Measurements from ENCODE around the gene CPNE2.
A peak's percentile ranks its signal among the peaks of the same experiment; 100 is the strongest.

The CPNE2 gene

GRCh38 chr16:57153841-57154240 is 61.5 kb downstream of the CPNE2 start:
- peaks cover 11% of the 10 kb centered on the region for H3K4me1 ChIP-seq (ENCODE audit: insufficient read depth, insufficient read length)
- no peaks in the 10 kb centered on the region for H3K27me3 ChIP-seq (ENCODE audit: insufficient read depth, insufficient read length)
- DNase-seq (ENCODE audit: low read depth, low spot score): no peak
- TF ChIP-seq YY1 (IDR thresholded peaks at IDR 0.05; ENCODE audit: insufficient read depth, insufficient read length) (no peak), ZNF274 (IDR thresholded peaks at IDR 0.05; ENCODE audit: low read depth, low read length) (no peak), SUZ12 (IDR thresholded peaks at IDR 0.05; ENCODE audit: extremely low read depth, insufficient read depth, insufficient read length) (no peak)
- no peaks in the 10 kb centered on the region for H3K9me3 ChIP-seq (ENCODE audit: insufficient read depth, low read length)
- H3K36me3 ChIP-seq (ENCODE audit: insufficient read depth, insufficient read length, low read length): peaks cover 69% of the 10 kb centered on the region
- no peak overlapping the region for H3K9ac ChIP-seq (ENCODE audit: insufficient read length, low read depth)
- no peak overlapping the region for H3K4me3 ChIP-seq (ENCODE audit: insufficient read length, low read depth)

GRCh38 chr16:57155702-57156350 is 63.4 kb downstream of the CPNE2 start:
- Histone ChIP-seq H3K4me1 (ENCODE audit: insufficient read depth, insufficient read length) (peaks cover 9% of the 10 kb centered on the region), H3K9me3 (ENCODE audit: insufficient read depth, low read length) (no peaks in the 10 kb centered on the region), H3K36me3 (ENCODE audit: insufficient read depth, insufficient read length, low read length) (peaks cover 72% of the 10 kb centered on the region), H3K4me3 (ENCODE audit: insufficient read length, low read depth) (no peak overlapping the region), H3K9ac (ENCODE audit: insufficient read length, low read depth) (no peak overlapping the region), H3K27me3 (ENCODE audit: insufficient read depth, insufficient read length) (no peaks in the 10 kb centered on the region)
- TF ChIP-seq ZNF274 (IDR thresholded peaks at IDR 0.05; ENCODE audit: low read depth, low read length) (no peak), SUZ12 (IDR thresholded peaks at IDR 0.05; ENCODE audit: extremely low read depth, insufficient read depth, insufficient read length) (no peak), YY1 (IDR thresholded peaks at IDR 0.05; ENCODE audit: insufficient read depth, insufficient read length) (no peak)
- no peak for DNase-seq (ENCODE audit: low read depth, low spot score)

- no peaks in the 10 kb centered on the region for H3K27me3 ChIP-seq (ENCODE audit: insufficient read depth, insufficient read length)
- peaks cover 4% of the 10 kb centered on the region for H3K4me1 ChIP-seq (ENCODE audit: insufficient read depth, insufficient read length)
- peaks cover 77% of the 10 kb centered on the region for H3K36me3 ChIP-seq (ENCODE audit: insufficient read depth, insufficient read length, low read length)
- H3K4me3 ChIP-seq (ENCODE audit: insufficient read length, low read depth): no peak overlapping the region
- TF ChIP-seq SUZ12 (IDR thresholded peaks at IDR 0.05; ENCODE audit: extremely low read depth, insufficient read depth, insufficient read length) (no peak), YY1 (IDR thresholded peaks at IDR 0.05; ENCODE audit: insufficient read depth, insufficient read length) (no peak), ZNF274 (IDR thresholded peaks at IDR 0.05; ENCODE audit: low read depth, low read length) (no peak)
- no peak for DNase-seq (ENCODE audit: low read depth, low spot score)
- no peaks in the 10 kb centered on the region for H3K9me3 ChIP-seq (ENCODE audit: insufficient read depth, low read length)
- no peak overlapping the region for H3K9ac ChIP-seq (ENCODE audit: insufficient read length, low read depth)
Observed at GRCh38 chr16:57156351-57156703, 63.9 kb downstream of the CPNE2 start.

- Histone ChIP-seq H3K27me3 (ENCODE audit: insufficient read depth, insufficient read length) (no peaks in the 10 kb centered on the region), H3K9me3 (ENCODE audit: insufficient read depth, low read length) (no peaks in the 10 kb centered on the region), H3K4me3 (ENCODE audit: insufficient read length, low read depth) (no peak overlapping the region), H3K9ac (ENCODE audit: insufficient read length, low read depth) (no peak overlapping the region), H3K4me1 (ENCODE audit: insufficient read depth, insufficient read length) (no peaks in the 10 kb centered on the region), H3K36me3 (ENCODE audit: insufficient read depth, insufficient read length, low read length) (peaks cover 73% of the 10 kb centered on the region)
- TF ChIP-seq ZNF274 (IDR thresholded peaks at IDR 0.05; ENCODE audit: low read depth, low read length): no peak
- no peak for TF ChIP-seq SUZ12 (IDR thresholded peaks at IDR 0.05; ENCODE audit: extremely low read depth, insufficient read depth, insufficient read length)
- no peak for TF ChIP-seq YY1 (IDR thresholded peaks at IDR 0.05; ENCODE audit: insufficient read depth, insufficient read length)
- no peak for DNase-seq (ENCODE audit: low read depth, low spot score)
Observed at GRCh38 chr16:57157533-57157932, 65.2 kb downstream of the CPNE2 start.

GRCh38 chr16:57159447-57159846 is 67.1 kb downstream of the CPNE2 start:
- H3K27me3 ChIP-seq (ENCODE audit: insufficient read depth, insufficient read length): no peaks in the 10 kb centered on the region
- TF ChIP-seq YY1 (IDR thresholded peaks at IDR 0.05; ENCODE audit: insufficient read depth, insufficient read length): no peak
- no peak for TF ChIP-seq ZNF274 (IDR thresholded peaks at IDR 0.05; ENCODE audit: low read depth, low read length)
- TF ChIP-seq SUZ12 (IDR thresholded peaks at IDR 0.05; ENCODE audit: extremely low read depth, insufficient read depth, insufficient read length): no peak
- H3K4me3 ChIP-seq (ENCODE audit: insufficient read length, low read depth): no peak overlapping the region
- peaks cover 69% of the 10 kb centered on the region for H3K36me3 ChIP-seq (ENCODE audit: insufficient read depth, insufficient read length, low read length)
- no peaks in the 10 kb centered on the region for H3K9me3 ChIP-seq (ENCODE audit: insufficient read depth, low read length)
- no peak overlapping the region for H3K9ac ChIP-seq (ENCODE audit: insufficient read length, low read depth)
- peak; percentile 23 for DNase-seq (ENCODE audit: low read depth, low spot score)
- no peaks in the 10 kb centered on the region for H3K4me1 ChIP-seq (ENCODE audit: insufficient read depth, insufficient read length)

- DNase-seq (ENCODE audit: low read depth, low spot score): no peak
- H3K36me3 ChIP-seq (ENCODE audit: insufficient read depth, insufficient read length, low read length): peaks cover 65% of the 10 kb centered on the region
- no peak overlapping the region for H3K4me3 ChIP-seq (ENCODE audit: insufficient read length, low read depth)
- H3K4me1 ChIP-seq (ENCODE audit: insufficient read depth, insufficient read length): no peaks in the 10 kb centered on the region
- no peaks in the 10 kb centered on the region for H3K9me3 ChIP-seq (ENCODE audit: insufficient read depth, low read length)
- no peaks in the 10 kb centered on the region for H3K27me3 ChIP-seq (ENCODE audit: insufficient read depth, insufficient read length)
- TF ChIP-seq ZNF274 (IDR thresholded peaks at IDR 0.05; ENCODE audit: low read depth, low read length): no peak
- no peak overlapping the region for H3K9ac ChIP-seq (ENCODE audit: insufficient read length, low read depth)
Observed at GRCh38 chr16:57163842-57164241, 71.5 kb downstream of the CPNE2 start.

- Histone ChIP-seq H3K4me1 (ENCODE audit: insufficient read depth, insufficient read length) (no peaks in the 10 kb centered on the region), H3K9ac (ENCODE audit: insufficient read length, low read depth) (no peak overlapping the region), H3K36me3 (ENCODE audit: insufficient read depth, insufficient read length, low read length) (peaks cover 74% of the 10 kb centered on the region), H3K4me3 (ENCODE audit: insufficient read length, low read depth) (no peak overlapping the region), H3K27me3 (ENCODE audit: insufficient read depth, insufficient read length) (no peaks in the 10 kb centered on the region), H3K9me3 (ENCODE audit: insufficient read depth, low read length) (no peaks in the 10 kb centered on the region)
- TF ChIP-seq SUZ12 (IDR thresholded peaks at IDR 0.05; ENCODE audit: extremely low read depth, insufficient read depth, insufficient read length): no peak
- DNase-seq (ENCODE audit: low read depth, low spot score): no peak
Observed at GRCh38 chr16:57165483-57165882, 73.1 kb downstream of the CPNE2 start.

- H3K4me1 ChIP-seq (ENCODE audit: insufficient read depth, insufficient read length): no peaks in the 10 kb centered on the region
- no peak overlapping the region for H3K4me3 ChIP-seq (ENCODE audit: insufficient read length, low read depth)
- no peak for DNase-seq (ENCODE audit: low read depth, low spot score)
- TF ChIP-seq SUZ12 (IDR thresholded peaks at IDR 0.05; ENCODE audit: extremely low read depth, insufficient read depth, insufficient read length): no peak
- TF ChIP-seq ZNF274 (IDR thresholded peaks at IDR 0.05; ENCODE audit: low read depth, low read length): no peak
- TF ChIP-seq YY1 (IDR thresholded peaks at IDR 0.05; ENCODE audit: insufficient read depth, insufficient read length): no peak
- H3K27me3 ChIP-seq (ENCODE audit: insufficient read depth, insufficient read length): no peaks in the 10 kb centered on the region
- H3K36me3 ChIP-seq (ENCODE audit: insufficient read depth, insufficient read length, low read length): peaks cover 74% of the 10 kb centered on the region
- H3K9me3 ChIP-seq (ENCODE audit: insufficient read depth, low read length): no peaks in the 10 kb centered on the region
- no peak overlapping the region for H3K9ac ChIP-seq (ENCODE audit: insufficient read length, low read depth)
Observed at GRCh38 chr16:57165938-57166337, 73.6 kb downstream of the CPNE2 start.
